ENCODE data around the gene OR2A12.
"Not testable (repeated sequence)": the region's sequence is repeated elsewhere in the genome, so short reads cannot be mapped to it uniquely, and the experiment has no call there.

Gene OR2A12

GRCh38 chr7:144085978-144086377 is at the start of gene OR2A12:
Gene OR2A12, plus strand, starts transcription at chr7:144086278. Its CDS starts 8,830 bp downstream, at chr7:144095108.
- DNase-seq: no peak

- DNase-seq: no peak
These were observed 49.7 kb upstream of the OR2A12 start for GRCh38 chr7:144036302-144036885.

GRCh38 chr7:144037414-144038035 is 48.6 kb upstream of the OR2A12 start:
- DNase-seq: no peak

- no peak for DNase-seq
These were observed 47.2 kb upstream of the OR2A12 start for GRCh38 chr7:144038887-144039286.

- no peak for DNase-seq
These were observed 37.4 kb upstream of the OR2A12 start, which contains the start of gene OR2A5 for GRCh38 chr7:144048648-144049047. Gene OR2A5, plus strand, starts transcription at chr7:144048948. Its CDS starts 1,454 bp downstream, at chr7:144050402.

- DNase-seq: no peak
These were observed 36.6 kb upstream of the OR2A12 start for GRCh38 chr7:144049491-144049890.

GRCh38 chr7:144050093-144050492 is 36.0 kb upstream of the OR2A12 start:
- DNase-seq: no peak

GRCh38 chr7:144050884-144051283 is 35.2 kb upstream of the OR2A12 start:
- not testable (repeated sequence) for DNase-seq

- no peak for DNase-seq
These were observed 28.1 kb upstream of the OR2A12 start for GRCh38 chr7:144057954-144058353.

GRCh38 chr7:144063710-144064109 is 22.4 kb upstream of the OR2A12 start:
- peak; percentile 10 for DNase-seq

- DNase-seq: no peak
These were observed 16.6 kb upstream of the OR2A12 start, which contains the start of gene OR2A25 for GRCh38 chr7:144069511-144069910. Gene OR2A25, plus strand, starts transcription at chr7:144069811. Its CDS starts 4,409 bp downstream, at chr7:144074220.

- no peak for DNase-seq
These were observed 16.1 kb upstream of the OR2A12 start for GRCh38 chr7:144069953-144070352.

- no peak for DNase-seq
These were observed 11.7 kb upstream of the OR2A12 start for GRCh38 chr7:144074374-144074773.

GRCh38 chr7:144086730-144087129 is 652 bp downstream of the OR2A12 start:
- DNase-seq: no peak

GRCh38 chr7:144087230-144087629 is 1.2 kb downstream of the OR2A12 start:
- DNase-seq: no peak

- DNase-seq: no peak
These were observed 4.6 kb downstream of the OR2A12 start for GRCh38 chr7:144090667-144091066.

GRCh38 chr7:144098776-144099175 is 12.7 kb downstream of the OR2A12 start:
- no peak for DNase-seq

GRCh38 chr7:144100607-144101006 is 14.5 kb downstream of the OR2A12 start:
- DNase-seq: no peak

- DNase-seq: no peak
These were observed 16.0 kb downstream of the OR2A12 start for GRCh38 chr7:144102041-144102440.

GRCh38 chr7:144105211-144105610 is 19.1 kb downstream of the OR2A12 start:
- DNase-seq: no peak

GRCh38 chr7:144109283-144109682 is 23.2 kb downstream of the OR2A12 start, which contains the start of gene OR2A2:
Gene OR2A2, plus strand, starts transcription at chr7:144109583. Its CDS starts 0 bp downstream, at chr7:144109583.
- no peak for DNase-seq

- DNase-seq: no peak
These were observed 24.2 kb downstream of the OR2A12 start for GRCh38 chr7:144110272-144110671.

- no peak for DNase-seq
These were observed 27.6 kb downstream of the OR2A12 start for GRCh38 chr7:144113651-144114050.

- no peak for DNase-seq
These were observed 32.3 kb downstream of the OR2A12 start for GRCh38 chr7:144118341-144118740.

GRCh38 chr7:144122876-144123275 is 36.8 kb downstream of the OR2A12 start, which contains the start of gene OR2A14:
Gene OR2A14, plus strand, starts transcription at chr7:144123176. Its CDS starts 5,937 bp downstream, at chr7:144129113.
- no peak for DNase-seq
